Astrocyte (in vitro differentiated cells and primary cell): ENCODE data around the gene RAB11B. TPM values are rescaled to one million over a fixed set of nuclear protein-coding genes. Genes with fewer than 3 reads are reported as not detected.
"Not testable (repeated sequence)": the region's sequence is repeated elsewhere in the genome, so short reads cannot be mapped to it uniquely, and the experiment has no call there.

Experiments used
- DNase-seq: peaks from one replicate; pipeline ENCODE4 v3.0.0-alpha.2; 2010; ENCODE audit warnings: low read depth
- FAIRE-seq: peaks from 2 replicates; lab custom pipeline; 2011; peaks lifted over from hg19 to GRCh38; lab: Jason Lieb, UNC
- H2AFZ ChIP-seq: 2 replicates; pipeline ENCODE4 v1.6.0; 2012; ENCODE audit warnings: low read depth, low read length, inconsistent platforms
- H3K27ac ChIP-seq: 2 replicates; pipeline ENCODE4 v1.5.1; 2011; ENCODE audit warnings: low read depth, low read length, inconsistent platforms
- H3K27me3 ChIP-seq: 2 replicates; pipeline ENCODE4 v1.6.0; 2011; ENCODE audit warnings: low read length, inconsistent platforms; ENCODE audit not compliant: insufficient read depth
- H3K36me3 ChIP-seq: 2 replicates; pipeline ENCODE4 v1.5.1; 2011; ENCODE audit warnings: low read length, inconsistent platforms; ENCODE audit not compliant: insufficient read depth
- H3K4me1 ChIP-seq: 2 replicates; pipeline ENCODE4 v1.5.1; 2011; ENCODE audit warnings: low read length, inconsistent platforms; ENCODE audit not compliant: insufficient read depth
- H3K4me2 ChIP-seq: 2 replicates; pipeline ENCODE4 v1.6.0; 2012; ENCODE audit warnings: low read length, inconsistent platforms
- H3K4me3 ChIP-seq: 2 replicates; pipeline ENCODE4 v1.5.1; 2011; ENCODE audit warnings: low read depth, mild to moderate bottlenecking, low read length, inconsistent platforms; ENCODE audit not compliant: insufficient read depth
- H3K79me2 ChIP-seq: 2 replicates; pipeline ENCODE4 v1.6.0; 2012; ENCODE audit warnings: mild to moderate bottlenecking, low read length, inconsistent platforms; ENCODE audit not compliant: insufficient read depth
- H3K9ac ChIP-seq: 2 replicates; pipeline ENCODE4 v1.6.0; 2012; ENCODE audit warnings: mild to moderate bottlenecking, low read length, inconsistent platforms
- H3K9me3 ChIP-seq: 2 replicates; pipeline ENCODE4 v1.5.1; 2012; ENCODE audit warnings: low read depth, mild to moderate bottlenecking, low read length, inconsistent platforms; ENCODE audit not compliant: insufficient read depth
- H4K20me1 ChIP-seq: 2 replicates; pipeline ENCODE4 v1.6.0; 2012; ENCODE audit warnings: low read length, inconsistent platforms; ENCODE audit not compliant: insufficient read depth
- H3K27ac Mint-ChIP-seq: one replicate; pipeline ENCODE4 v1.8.0; 2021; ENCODE audit warnings: mild to moderate bottlenecking, mixed read lengths; ENCODE audit not compliant: unreplicated experiment
- H3K27me3 Mint-ChIP-seq: one replicate; pipeline ENCODE4 v1.8.0; 2021; ENCODE audit warnings: low read depth, mixed read lengths; ENCODE audit not compliant: unreplicated experiment
- H3K36me3 Mint-ChIP-seq: one replicate; pipeline ENCODE4 v1.8.0; 2021; ENCODE audit warnings: low read depth, mixed read lengths; ENCODE audit not compliant: unreplicated experiment
- H3K4me1 Mint-ChIP-seq: one replicate; pipeline ENCODE4 v1.8.0; 2021; ENCODE audit warnings: low read depth, mixed read lengths; ENCODE audit not compliant: unreplicated experiment
- H3K4me3 Mint-ChIP-seq: one replicate; pipeline ENCODE4 v1.8.0; 2021; ENCODE audit warnings: mild to moderate bottlenecking, moderate library complexity, mixed read lengths; ENCODE audit not compliant: unreplicated experiment
- H3K9me3 Mint-ChIP-seq: one replicate; pipeline ENCODE4 v1.8.0; 2021; ENCODE audit warnings: mild to moderate bottlenecking, mixed read lengths; ENCODE audit not compliant: unreplicated experiment
- EZH2 ChIP-seq: IDR thresholded peaks from 2 replicates; pipeline ENCODE4 v1.6.1; 2012; ENCODE audit warnings: mild to moderate bottlenecking, low read length, inconsistent platforms; ENCODE audit not compliant: insufficient read depth
- total RNA-seq: library from RNA; stranded (reverse); gene quantifications from 2 replicates; pipeline ENCODE4 v1.2.1, GENCODE V29; 2021
- TF ChIP-seq, protein P1 (sequence below): IDR thresholded peaks from 2 replicates; pipeline ENCODE4 v1.5.1; 2011; ENCODE audit warnings: low read depth, mild to moderate bottlenecking, inconsistent platforms, low read length, moderate library complexity; ENCODE audit not compliant: insufficient read depth

The RAB11B gene
- total RNA-seq, 1 donor from 2014 or later, result 85.2 TPM

DNA sequence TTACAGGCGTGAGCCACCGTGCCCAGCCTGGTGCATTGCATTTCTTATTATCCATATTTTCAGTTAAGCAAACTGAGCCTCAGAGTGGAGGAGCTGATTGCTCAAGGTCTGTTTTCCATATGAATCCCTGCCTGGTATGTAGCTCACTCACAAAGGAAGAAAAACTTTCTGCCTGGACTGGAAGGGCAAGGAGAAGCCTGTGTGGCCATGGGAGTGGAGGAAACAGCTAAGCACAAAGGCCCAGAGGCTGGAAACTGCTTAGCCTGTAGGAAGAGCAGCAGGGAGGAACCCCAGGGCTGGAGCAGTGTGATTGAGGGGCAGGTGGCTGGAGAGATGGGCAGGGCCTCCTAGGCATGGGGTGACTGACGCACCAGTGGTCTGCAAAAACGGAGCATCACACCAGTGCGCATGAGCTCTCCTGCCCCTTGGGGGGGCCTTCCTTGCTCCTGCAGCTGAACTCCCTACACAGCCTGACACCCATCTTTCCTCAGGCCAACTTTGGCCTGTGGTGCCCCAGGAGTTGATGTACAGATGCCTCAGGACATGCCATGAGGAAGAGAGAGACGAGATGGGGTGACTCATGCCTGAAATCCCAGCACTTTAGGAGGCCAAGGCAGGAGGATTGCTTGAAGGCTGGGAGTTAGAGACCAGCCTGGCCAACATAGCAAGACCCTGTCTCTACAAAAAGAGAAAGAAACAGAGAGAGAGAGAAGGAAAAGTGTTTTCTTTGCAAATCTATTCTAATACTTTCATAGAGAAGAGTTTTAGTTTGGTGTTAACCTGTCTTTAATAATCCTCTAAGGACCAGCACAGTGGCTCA is 51.8 kb downstream of the RAB11B start:
- Mint-ChIP-seq H3K4me3 (peak overlapping the region; percentile 34), H3K4me1 (peaks cover 4% of the 10 kb centered on the region), H3K9me3 (no peaks in the 10 kb centered on the region), H3K27ac (no peak overlapping the region), H3K36me3 (peaks cover 7% of the 10 kb centered on the region), H3K27me3 (no peaks in the 10 kb centered on the region)
- Histone ChIP-seq H3K27ac (no peak overlapping the region), H3K27me3 (no peaks in the 10 kb centered on the region), H3K4me1 (peaks cover 6% of the 10 kb centered on the region), H3K36me3 (peaks cover 4% of the 10 kb centered on the region), H3K9ac (no peak overlapping the region), H4K20me1 (peaks cover 16% of the 10 kb centered on the region), H3K9me3 (no peaks in the 10 kb centered on the region), H3K4me2 (no peak overlapping the region), H3K79me2 (peaks cover 22% of the 10 kb centered on the region), H2AFZ (no peak overlapping the region), H3K4me3 (no peak overlapping the region)
- DNase-seq (no peak), FAIRE-seq (no peak)
- TF ChIP-seq, protein P1, sequence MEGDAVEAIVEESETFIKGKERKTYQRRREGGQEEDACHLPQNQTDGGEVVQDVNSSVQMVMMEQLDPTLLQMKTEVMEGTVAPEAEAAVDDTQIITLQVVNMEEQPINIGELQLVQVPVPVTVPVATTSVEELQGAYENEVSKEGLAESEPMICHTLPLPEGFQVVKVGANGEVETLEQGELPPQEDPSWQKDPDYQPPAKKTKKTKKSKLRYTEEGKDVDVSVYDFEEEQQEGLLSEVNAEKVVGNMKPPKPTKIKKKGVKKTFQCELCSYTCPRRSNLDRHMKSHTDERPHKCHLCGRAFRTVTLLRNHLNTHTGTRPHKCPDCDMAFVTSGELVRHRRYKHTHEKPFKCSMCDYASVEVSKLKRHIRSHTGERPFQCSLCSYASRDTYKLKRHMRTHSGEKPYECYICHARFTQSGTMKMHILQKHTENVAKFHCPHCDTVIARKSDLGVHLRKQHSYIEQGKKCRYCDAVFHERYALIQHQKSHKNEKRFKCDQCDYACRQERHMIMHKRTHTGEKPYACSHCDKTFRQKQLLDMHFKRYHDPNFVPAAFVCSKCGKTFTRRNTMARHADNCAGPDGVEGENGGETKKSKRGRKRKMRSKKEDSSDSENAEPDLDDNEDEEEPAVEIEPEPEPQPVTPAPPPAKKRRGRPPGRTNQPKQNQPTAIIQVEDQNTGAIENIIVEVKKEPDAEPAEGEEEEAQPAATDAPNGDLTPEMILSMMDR, result no peak
- TF ChIP-seq EZH2, result no peak

DNA sequence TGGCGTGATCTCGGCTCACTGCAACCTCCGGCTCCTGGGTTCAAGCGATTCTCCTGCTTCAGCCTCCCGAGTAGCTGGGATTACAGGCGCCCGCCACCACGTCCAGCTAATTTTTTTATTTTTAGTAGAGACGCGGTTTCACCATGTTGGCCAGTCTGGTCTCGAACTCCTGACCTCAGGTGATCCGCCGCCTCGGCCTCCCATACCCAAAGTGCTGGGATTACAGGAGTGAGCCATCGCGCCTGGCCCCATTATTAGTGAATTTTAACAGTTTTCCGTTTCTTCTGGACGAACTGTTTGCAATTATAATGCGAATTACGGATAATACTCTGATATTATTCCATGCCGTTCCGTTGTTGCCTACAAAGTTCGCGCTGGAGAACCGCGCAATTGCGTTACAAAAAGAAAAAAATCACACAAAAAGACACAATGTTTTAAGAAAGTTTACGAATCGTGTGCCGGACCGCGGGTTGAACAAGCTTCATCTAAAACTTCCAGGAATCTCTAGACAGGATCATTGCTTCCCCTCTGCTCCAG is 54.0 kb downstream of the RAB11B start:
- H3K9me3 ChIP-seq, H3K27me3 Mint-ChIP-seq, H3K36me3 Mint-ChIP-seq, FAIRE-seq, DNase-seq, H3K36me3 ChIP-seq, H3K4me1 ChIP-seq, H3K9me3 Mint-ChIP-seq, H3K27me3 ChIP-seq: not testable (repeated sequence)
- Mint-ChIP-seq H3K4me1 (peaks cover 21% of the 10 kb centered on the region), H3K4me3 (peak overlapping the region; percentile 96), H3K27ac (peak overlapping the region; percentile 96)
- Histone ChIP-seq H4K20me1 (peaks cover 35% of the 10 kb centered on the region), H3K4me3 (peak overlapping the region; percentile 72), H3K9ac (peak overlapping the region; percentile 99), H3K4me2 (peak overlapping the region; percentile 98), H2AFZ (peak overlapping the region; percentile 94), H3K27ac (peak overlapping the region; percentile 68), H3K79me2 (peaks cover 44% of the 10 kb centered on the region)

GRCh38 chr19:8444677-8445487 is 54.7 kb downstream of the RAB11B start, which contains the start of gene HNRNPM:
Gene HNRNPM, plus strand, starts transcription at chr19:8444975. Its CDS starts 24 bp downstream, at chr19:8444999.
- Histone ChIP-seq H3K9ac (peak within 1 kb of the TSS; percentile 99), H3K9me3 (no peaks in the 10 kb centered on the region), H2AFZ (peak within 1 kb of the TSS; percentile 94), H3K79me2 (peaks cover 50% of the 10 kb centered on the region), H3K4me1 (peaks cover 6% of the 10 kb centered on the region), H3K4me2 (peak within 1 kb of the TSS; percentile 98), H4K20me1 (peaks cover 41% of the 10 kb centered on the region), H3K27ac (peak within 1 kb of the TSS; percentile 95), H3K36me3 (peaks cover 6% of the 10 kb centered on the region), H3K4me3 (peak within 1 kb of the TSS; percentile 72), H3K27me3 (no peaks in the 10 kb centered on the region)
- Mint-ChIP-seq H3K4me1 (peaks cover 24% of the 10 kb centered on the region), H3K4me3 (peak within 1 kb of the TSS; percentile 96), H3K9me3 (no peaks in the 10 kb centered on the region), H3K27me3 (no peaks in the 10 kb centered on the region), H3K36me3 (peaks cover 3% of the 10 kb centered on the region), H3K27ac (peak within 1 kb of the TSS; percentile 96)
- FAIRE-seq (no peak), DNase-seq (peak; percentile 87)
- TF ChIP-seq EZH2, result no peak
- TF ChIP-seq, protein P1, result no peak
